Measurements from ENCODE around the gene TBC1D8. TPM values are rescaled to one million over a fixed set of nuclear protein-coding genes. Genes with fewer than 3 reads are reported as not detected.

Gene TBC1D8
- total and polyA plus RNA-seq, 5 donors from 2014 or later, result 0.48 to 1.1 (median 0.73) TPM

GRCh38 chr2:101107241-101107640, 43.9 kb downstream of the TBC1D8 start:
- peaks cover 4% of the 10 kb centered on the region for H3K27me3 Mint-ChIP-seq
- H3K4me1 Mint-ChIP-seq, result no peaks in the 10 kb centered on the region
- no peak overlapping the region for H3K4me3 Mint-ChIP-seq
- H3K9me3 Mint-ChIP-seq, result peaks cover 0 to 6% (median 3%) of the 10 kb centered on the region in 7 donors
- Histone ChIP-seq H3K4me3 (ENCODE audit: low read depth, low read length) (no peak overlapping the region), H3K27ac (ENCODE audit: insufficient read depth, low read length, poor library complexity, severe bottlenecking) (no peak overlapping the region), H3K36me3 (ENCODE audit: control insufficient read depth, insufficient read depth, low read length) (no peaks in the 10 kb centered on the region), H3K4me1 (ENCODE audit: control insufficient read depth, insufficient read depth, low read length, poor library complexity, severe bottlenecking) (no peaks in the 10 kb centered on the region), H3K27me3 (ENCODE audit: control insufficient read depth, insufficient read depth, low read length) (no peaks in the 10 kb centered on the region), H3K9me3 (ENCODE audit: control insufficient read depth in 2 of 2, low read length in 2 of 2) (peaks cover 4 to 7% of the 10 kb centered on the region in 2 experiments)
- ATAC-seq (ENCODE audit: low read depth in 2 of 2) (no peak), DNase-seq (no peak)
- no peaks in the 10 kb centered on the region for H3K36me3 Mint-ChIP-seq
- no peak overlapping the region for H3K27ac Mint-ChIP-seq

- no peaks in the 10 kb centered on the region for H3K27me3 ChIP-seq (ENCODE audit: control insufficient read depth, insufficient read depth, low read length)
- H3K9me3 ChIP-seq (ENCODE audit: control insufficient read depth in 2 of 2, low read length in 2 of 2), result peaks cover 4 to 7% of the 10 kb centered on the region in 2 experiments
- H3K27ac Mint-ChIP-seq, result no peak overlapping the region
- no peaks in the 10 kb centered on the region for H3K4me1 ChIP-seq (ENCODE audit: control insufficient read depth, insufficient read depth, low read length, poor library complexity, severe bottlenecking)
- no peaks in the 10 kb centered on the region for H3K36me3 Mint-ChIP-seq
- ATAC-seq (ENCODE audit: low read depth in 2 of 2) (no peak), DNase-seq (no peak)
- H3K27ac ChIP-seq (ENCODE audit: insufficient read depth, low read length, poor library complexity, severe bottlenecking), result no peak overlapping the region
- peaks cover 0 to 8% (median 4%) of the 10 kb centered on the region in 7 donors for H3K9me3 Mint-ChIP-seq
- no peaks in the 10 kb centered on the region for H3K36me3 ChIP-seq (ENCODE audit: control insufficient read depth, insufficient read depth, low read length)
- H3K4me1 Mint-ChIP-seq, result no peaks in the 10 kb centered on the region
- H3K27me3 Mint-ChIP-seq, result peaks cover 3% of the 10 kb centered on the region
- H3K4me3 Mint-ChIP-seq, result no peak overlapping the region
- H3K4me3 ChIP-seq (ENCODE audit: low read depth, low read length), result no peak overlapping the region
These were observed 44.6 kb downstream of the TBC1D8 start for GRCh38 chr2:101106453-101107181.

DNA sequence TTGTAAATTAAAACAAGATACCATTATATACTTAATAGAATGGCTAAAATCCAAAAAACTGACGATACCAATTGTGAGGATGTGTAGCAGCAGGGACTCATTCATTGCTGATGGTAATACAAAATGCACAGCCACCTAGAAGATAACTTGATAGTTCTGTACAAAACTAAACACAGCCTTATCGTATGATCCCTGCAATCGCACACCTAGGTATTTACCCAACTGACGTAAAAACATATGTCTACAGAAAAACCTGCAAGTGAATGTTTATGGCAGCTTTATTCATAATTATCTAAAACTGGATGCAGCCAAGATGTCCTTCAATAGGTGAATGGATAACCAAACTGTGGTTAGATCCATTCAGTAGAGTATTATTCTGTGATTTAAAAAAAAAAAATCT, 45.5 kb downstream of the TBC1D8 start:
- Histone ChIP-seq H3K27me3 (ENCODE audit: control insufficient read depth, insufficient read depth, low read length) (no peaks in the 10 kb centered on the region), H3K27ac (ENCODE audit: insufficient read depth, low read length, poor library complexity, severe bottlenecking) (no peak overlapping the region), H3K9me3 (ENCODE audit: control insufficient read depth in 2 of 2, low read length in 2 of 2) (peaks cover 4 to 7% of the 10 kb centered on the region in 2 experiments), H3K4me3 (ENCODE audit: low read depth, low read length) (no peak overlapping the region), H3K4me1 (ENCODE audit: control insufficient read depth, insufficient read depth, low read length, poor library complexity, severe bottlenecking) (no peaks in the 10 kb centered on the region), H3K36me3 (ENCODE audit: control insufficient read depth, insufficient read depth, low read length) (no peaks in the 10 kb centered on the region)
- no peak overlapping the region for H3K4me3 Mint-ChIP-seq
- peaks cover 1% of the 10 kb centered on the region for H3K36me3 Mint-ChIP-seq
- H3K4me1 Mint-ChIP-seq, result no peaks in the 10 kb centered on the region
- no peak for ATAC-seq (ENCODE audit: low read depth in 2 of 2)
- no peak for DNase-seq
- H3K27ac Mint-ChIP-seq, result no peak overlapping the region
- H3K9me3 Mint-ChIP-seq, result peaks cover 0 to 15% (median 3%) of the 10 kb centered on the region in 7 donors
- H3K27me3 Mint-ChIP-seq, result no peaks in the 10 kb centered on the region

DNA sequence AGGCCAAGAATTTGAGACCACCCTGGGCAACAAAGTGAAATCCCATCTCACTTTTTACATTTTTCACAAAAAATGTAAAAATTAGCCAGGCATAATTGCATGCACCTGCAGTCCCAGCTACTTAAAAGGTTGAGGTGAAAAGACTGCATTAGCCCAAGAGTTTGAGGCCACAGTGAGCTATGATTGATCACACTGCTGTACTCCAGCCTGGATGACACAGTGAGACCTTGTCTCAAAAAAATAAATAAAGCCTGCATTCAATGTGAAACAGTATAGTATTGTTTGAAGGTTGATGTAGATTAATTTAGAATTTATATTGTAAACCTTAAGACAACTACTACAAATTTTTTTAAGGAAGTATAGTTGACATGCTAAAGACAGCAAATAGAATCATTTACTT, 53.5 kb downstream of the TBC1D8 start:
- H3K9me3 Mint-ChIP-seq, result peaks cover 0 to 30% (median 18%) of the 10 kb centered on the region in 7 donors

GRCh38 chr2:101096619-101097142, 54.5 kb downstream of the TBC1D8 start:
- Mint-ChIP-seq H3K4me3 (no peak overlapping the region), H3K36me3 (peaks cover 3% of the 10 kb centered on the region), H3K27me3 (peaks cover 11% of the 10 kb centered on the region), H3K4me1 (peaks cover 0 to 5% (median 0%) of the 10 kb centered on the region in 4 donors), H3K9me3 (peaks cover 0 to 28% (median 16%) of the 10 kb centered on the region in 7 donors), H3K27ac (no peak overlapping the region)
- H3K27ac ChIP-seq (ENCODE audit: insufficient read depth, low read length, poor library complexity, severe bottlenecking), result no peak overlapping the region
- no peaks in the 10 kb centered on the region for H3K36me3 ChIP-seq (ENCODE audit: control insufficient read depth, insufficient read depth, low read length)
- no peaks in the 10 kb centered on the region for H3K4me1 ChIP-seq (ENCODE audit: control insufficient read depth, insufficient read depth, low read length, poor library complexity, severe bottlenecking)
- DNase-seq (no peak), ATAC-seq (ENCODE audit: low read depth in 2 of 2) (no peak)
- H3K9me3 ChIP-seq (ENCODE audit: control insufficient read depth in 2 of 2, low read length in 2 of 2), result peaks cover 0 to 5% of the 10 kb centered on the region in 2 experiments
- no peak overlapping the region for H3K4me3 ChIP-seq (ENCODE audit: low read depth, low read length)
- no peaks in the 10 kb centered on the region for H3K27me3 ChIP-seq (ENCODE audit: control insufficient read depth, insufficient read depth, low read length)

More for the DNA sequence above, 53.5 kb downstream of the TBC1D8 start:
- peaks cover 11% of the 10 kb centered on the region for H3K27me3 Mint-ChIP-seq
- no peak overlapping the region for H3K27ac ChIP-seq (ENCODE audit: insufficient read depth, low read length, poor library complexity, severe bottlenecking)
- H3K36me3 Mint-ChIP-seq, result peaks cover 3% of the 10 kb centered on the region
- DNase-seq (no peak), ATAC-seq (ENCODE audit: low read depth in 2 of 2) (no peak)
- H3K4me1 ChIP-seq (ENCODE audit: control insufficient read depth, insufficient read depth, low read length, poor library complexity, severe bottlenecking), result no peaks in the 10 kb centered on the region
- no peak overlapping the region for H3K4me3 Mint-ChIP-seq
- H3K4me1 Mint-ChIP-seq, result peaks cover 0 to 5% (median 0%) of the 10 kb centered on the region in 4 donors
- H3K27ac Mint-ChIP-seq, result no peak overlapping the region
- H3K27me3 ChIP-seq (ENCODE audit: control insufficient read depth, insufficient read depth, low read length), result no peaks in the 10 kb centered on the region
- no peaks in the 10 kb centered on the region for H3K36me3 ChIP-seq (ENCODE audit: control insufficient read depth, insufficient read depth, low read length)
- peaks cover 4 to 5% of the 10 kb centered on the region in 2 experiments for H3K9me3 ChIP-seq (ENCODE audit: control insufficient read depth in 2 of 2, low read length in 2 of 2)
- H3K4me3 ChIP-seq (ENCODE audit: low read depth, low read length), result no peak overlapping the region

- no peak overlapping the region for H3K27ac ChIP-seq (ENCODE audit: insufficient read depth, low read length, poor library complexity, severe bottlenecking)
- Mint-ChIP-seq H3K9me3 (peaks cover 0 to 21% (median 12%) of the 10 kb centered on the region in 7 donors), H3K27me3 (peaks cover 11% of the 10 kb centered on the region), H3K27ac (peak overlapping the region in 1 of 3 donors; percentile 44), H3K36me3 (no peaks in the 10 kb centered on the region), H3K4me1 (peaks cover 0 to 5% (median 0%) of the 10 kb centered on the region in 4 donors), H3K4me3 (no peak overlapping the region)
- H3K4me3 ChIP-seq (ENCODE audit: low read depth, low read length), result no peak overlapping the region
- DNase-seq (no peak), ATAC-seq (ENCODE audit: low read depth in 2 of 2) (no peak)
- H3K27me3 ChIP-seq (ENCODE audit: control insufficient read depth, insufficient read depth, low read length), result no peaks in the 10 kb centered on the region
- peaks cover 0 to 5% of the 10 kb centered on the region in 2 experiments for H3K9me3 ChIP-seq (ENCODE audit: control insufficient read depth in 2 of 2, low read length in 2 of 2)
- no peaks in the 10 kb centered on the region for H3K4me1 ChIP-seq (ENCODE audit: control insufficient read depth, insufficient read depth, low read length, poor library complexity, severe bottlenecking)
- no peaks in the 10 kb centered on the region for H3K36me3 ChIP-seq (ENCODE audit: control insufficient read depth, insufficient read depth, low read length)
These were observed 56.8 kb downstream of the TBC1D8 start for GRCh38 chr2:101094351-101094750.

GRCh38 chr2:101089942-101090799, 61.0 kb downstream of the TBC1D8 start:
- no peak for DNase-seq
- ATAC-seq (ENCODE audit: low read depth in 2 of 2), result no peak
- Histone ChIP-seq H3K4me3 (ENCODE audit: low read depth, low read length) (no peak overlapping the region), H3K27me3 (ENCODE audit: control insufficient read depth, insufficient read depth, low read length) (no peaks in the 10 kb centered on the region), H3K27ac (ENCODE audit: insufficient read depth, low read length, poor library complexity, severe bottlenecking) (no peak overlapping the region), H3K4me1 (ENCODE audit: control insufficient read depth, insufficient read depth, low read length, poor library complexity, severe bottlenecking) (no peaks in the 10 kb centered on the region), H3K9me3 (ENCODE audit: control insufficient read depth in 2 of 2, low read length in 2 of 2) (no peaks in the 10 kb centered on the region), H3K36me3 (ENCODE audit: control insufficient read depth, insufficient read depth, low read length) (no peaks in the 10 kb centered on the region)
- peaks cover 0 to 5% (median 0%) of the 10 kb centered on the region in 7 donors for H3K9me3 Mint-ChIP-seq
- no peak overlapping the region for H3K4me3 Mint-ChIP-seq
- no peaks in the 10 kb centered on the region for H3K36me3 Mint-ChIP-seq
- no peak overlapping the region for H3K27ac Mint-ChIP-seq
- peaks cover 0 to 6% (median 1%) of the 10 kb centered on the region in 4 donors for H3K4me1 Mint-ChIP-seq
- no peaks in the 10 kb centered on the region for H3K27me3 Mint-ChIP-seq

Data from CD4-positive, CD25-positive, alpha-beta regulatory T cell (primary cell).